ENCODE measurements around the gene CTDSPL. TPM values are rescaled to one million over a fixed set of nuclear protein-coding genes. Genes with fewer than 3 reads are reported as not detected.

CTDSPL gene
- total and polyA plus RNA-seq, 10 of the 15 experiments (the other 5 are each of a cell fraction or from before 2014, with no cell fraction given), result 0.05 to 0.51 (median 0.18) TPM; not detected in 6

DNA sequence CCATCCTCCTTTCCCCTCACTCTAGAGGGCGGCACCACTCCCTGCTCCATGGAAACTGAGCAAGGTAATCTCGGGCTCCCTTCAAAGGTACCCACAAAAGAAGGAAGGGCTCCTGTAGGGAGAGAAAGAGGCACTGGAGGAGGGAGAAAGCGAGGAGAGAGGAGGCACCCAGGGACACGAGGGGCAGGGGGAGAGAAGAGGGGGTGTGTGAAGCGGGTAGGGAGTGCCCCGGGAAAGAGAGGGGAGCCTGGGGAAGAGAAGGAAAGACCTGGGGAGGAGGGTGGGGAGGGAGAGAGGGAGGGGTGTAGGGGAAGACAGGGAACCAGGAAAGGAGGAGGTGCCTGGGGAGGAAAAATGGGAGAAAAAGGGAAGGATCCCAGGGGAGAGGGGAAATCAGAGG lies 129.4 kb downstream of the CTDSPL start:
- ChIA-PET RAD21 (ENCODE audit: unreplicated experiment) (no interaction called here), SMC1A (ENCODE audit: uncharacterized antibody, unreplicated experiment) (no interaction called here), POLR2A (no interaction called here), CTCF (no interaction called here)
- Histone ChIP-seq H3K27ac (ENCODE audit: control insufficient read depth, insufficient read depth) (no peak overlapping the region), H3K9ac (ENCODE audit: control insufficient read depth, insufficient read depth, low read length) (no peak overlapping the region), H2AFZ (ENCODE audit: control insufficient read depth, low read depth, low read length) (no peak overlapping the region), H3K9me3 (replicated peaks; ENCODE audit: control insufficient read depth, insufficient read depth, low read length) (no peaks in the 10 kb centered on the region), H4K20me1 (ENCODE audit: control insufficient read depth, insufficient read depth) (no peaks in the 10 kb centered on the region), H3K36me3 (ENCODE audit: control insufficient read depth in 2 of 2, insufficient read depth in 2 of 2, low read length in 1 of 2) (no peaks in the 10 kb centered on the region), H3K4me1 (ENCODE audit: control insufficient read depth, insufficient read depth, low read length) (peaks cover 9% of the 10 kb centered on the region), H3K4me2 (ENCODE audit: control insufficient read depth, insufficient read depth) (no peak overlapping the region), H3K27me3 (replicated peaks in 1 of 2; ENCODE audit: control insufficient read depth in 2 of 2, insufficient read depth in 2 of 2, low read length in 1 of 2) (no peaks in the 10 kb centered on the region), H3K4me3 (no peak overlapping the region), H3K79me2 (ENCODE audit: control insufficient read depth, insufficient read depth, low read length) (no peaks in the 10 kb centered on the region; the same call in 1 of the 2 replicates)
- ATAC-seq, result no peak
- in situ Hi-C loops (cut with MboI), result no loop called here
- no peak for DNase-seq (ENCODE audit: low read depth, low spot score)
- intact Hi-C loops (cut with micrococcal nuclease; ENCODE audit: unreplicated experiment), result no loop called here
- no peak for FAIRE-seq
- 16% methylated on average over 4 of the region's 6 CpGs for WGBS (ENCODE audit: insufficient coverage, insufficient replicate concordance, low lambda C conversion rate, missing lambda C conversion rate)
- no TSS peak for BruUV-seq (replicated peaks)
- TF ChIP-seq RAD21 (IDR thresholded peaks at IDR 0.05; ENCODE audit: insufficient read depth, low read depth, low read length) (no peak), TCF12 (IDR thresholded peaks at IDR 0.05; ENCODE audit: low read depth, low read length) (no peak), CHD4 (IDR thresholded peaks at IDR 0.05) (no peak), ELK1 (IDR thresholded peaks at IDR 0.05; ENCODE audit: low read depth, low read length) (no peak), PAX5 (IDR thresholded peaks at IDR 0.05; ENCODE audit: borderline replicate concordance, low read depth, low read length) (no peak), JUND (IDR thresholded peaks at IDR 0.05; ENCODE audit: low read depth, low read length) (no peak), MXI1 (IDR thresholded peaks at IDR 0.05; ENCODE audit: low read depth, low read length) (no peak), SMC3 (IDR thresholded peaks at IDR 0.05; ENCODE audit: borderline replicate concordance, low read length) (no peak), RBBP5 (conservative IDR thresholded peaks at IDR 0.05) (no peak)

Measured in GM12878 (cell line).